Fibroblast of skin of back (primary cell): Measurements from ENCODE around the gene SEMA4D.
A peak's percentile ranks its signal among the peaks of the same experiment; 100 is the strongest.

Source experiments
- DNase-seq: peaks from one replicate; pipeline ENCODE4 v3.0.0-alpha.2; 2013

Gene SEMA4D

GRCh38 chr9:89367726-89368437 is 130.0 kb downstream of the SEMA4D start:
- no peak for DNase-seq

- no peak for DNase-seq
Observed at GRCh38 chr9:89367281-89367680, 130.6 kb downstream of the SEMA4D start.

- peak; percentile 34 for DNase-seq
Observed at GRCh38 chr9:89366711-89367110, 131.2 kb downstream of the SEMA4D start.

GRCh38 chr9:89365532-89365912 is 132.4 kb downstream of the SEMA4D start:
- no peak for DNase-seq

- no peak for DNase-seq
Observed at GRCh38 chr9:89364666-89365531, 133.0 kb downstream of the SEMA4D start.

GRCh38 chr9:89363921-89364665 is 133.8 kb downstream of the SEMA4D start:
- no peak for DNase-seq

GRCh38 chr9:89363311-89363670 is 134.6 kb downstream of the SEMA4D start:
- DNase-seq = no peak

- no peak for DNase-seq
Observed at GRCh38 chr9:89362647-89363310, 135.1 kb downstream of the SEMA4D start.

GRCh38 chr9:89361816-89362646 is 135.9 kb downstream of the SEMA4D start:
- no peak for DNase-seq

- no peak for DNase-seq
Observed at GRCh38 chr9:89361031-89361430, 136.9 kb downstream of the SEMA4D start.

GRCh38 chr9:89360465-89360864 is 137.4 kb downstream of the SEMA4D start:
- DNase-seq = no peak

GRCh38 chr9:89359751-89360261 is 138.1 kb downstream of the SEMA4D start:
- DNase-seq = no peak

GRCh38 chr9:89358985-89359384 is 138.9 kb downstream of the SEMA4D start:
- DNase-seq = no peak

- DNase-seq = no peak
Observed at GRCh38 chr9:89358376-89358916, 139.5 kb downstream of the SEMA4D start.

- no peak for DNase-seq
Observed at GRCh38 chr9:89357331-89358197, 140.3 kb downstream of the SEMA4D start.

- DNase-seq = no peak
Observed at GRCh38 chr9:89356782-89357181, 141.1 kb downstream of the SEMA4D start.

GRCh38 chr9:89354471-89354870 is 143.4 kb downstream of the SEMA4D start:
- no peak for DNase-seq

GRCh38 chr9:89353989-89354388 is 143.9 kb downstream of the SEMA4D start:
- no peak for DNase-seq

GRCh38 chr9:89352874-89353649 is 144.9 kb downstream of the SEMA4D start:
- no peak for DNase-seq
